Measurements from ENCODE around the gene YY1. TPM values are rescaled to one million over a fixed set of nuclear protein-coding genes. Genes with fewer than 3 reads are reported as not detected.

Gene YY1
- total RNA-seq, 3 donors from 2014 or later, result 60.8 to 78.7 (median 72.9) TPM

DNA sequence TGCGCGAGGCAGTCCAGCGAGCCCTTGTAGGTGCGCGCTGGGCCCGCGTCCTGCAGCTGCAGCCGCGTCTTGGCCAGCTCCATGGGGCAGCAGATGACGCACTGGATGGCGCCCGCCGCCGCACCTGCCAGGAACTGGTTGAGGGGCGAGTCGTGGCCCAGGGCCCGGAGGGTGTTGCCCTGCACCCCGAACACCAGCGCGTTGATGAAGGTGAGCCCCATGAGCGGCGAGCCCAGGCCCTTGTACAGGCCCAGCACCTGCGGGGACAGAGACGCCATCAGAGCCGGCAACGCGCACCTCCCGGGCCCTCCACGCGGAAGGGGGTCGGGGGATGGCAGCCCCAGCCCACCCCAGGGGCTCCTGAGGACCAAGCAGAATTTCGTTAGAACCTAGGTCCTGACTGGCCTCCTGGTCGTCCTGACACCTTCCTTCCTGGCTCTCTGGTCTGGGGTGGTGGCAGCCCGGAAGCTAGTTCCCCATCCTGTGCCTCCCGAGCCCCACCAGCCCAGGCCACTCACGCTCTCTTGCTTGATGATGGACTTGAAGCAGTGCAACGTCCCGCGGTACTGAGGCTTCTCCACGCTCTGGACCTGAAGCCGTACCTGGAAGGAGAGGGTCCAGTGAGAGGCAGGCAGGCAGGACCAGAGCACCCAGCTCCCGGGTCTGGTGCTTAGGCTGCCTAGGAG, 54.0 kb downstream of the YY1 start:
- no peak overlapping the region for H3K4me3 ChIP-seq
- no peaks in the 10 kb centered on the region for H3K36me3 ChIP-seq (ENCODE audit: low read depth)
- DNase-seq, result peak in 2 of 3 donors; percentile 18 to 48
- intact Hi-C loops (cut with DNase I, micrococcal nuclease), result no loop called here
- no peaks in the 10 kb centered on the region for H3K4me1 ChIP-seq (ENCODE audit: low read depth)
- H3K9me3 ChIP-seq, result no peaks in the 10 kb centered on the region
- ATAC-seq, result no peak
- no peak for TF ChIP-seq CTCF (IDR thresholded peaks at IDR 0.05)

DNA sequence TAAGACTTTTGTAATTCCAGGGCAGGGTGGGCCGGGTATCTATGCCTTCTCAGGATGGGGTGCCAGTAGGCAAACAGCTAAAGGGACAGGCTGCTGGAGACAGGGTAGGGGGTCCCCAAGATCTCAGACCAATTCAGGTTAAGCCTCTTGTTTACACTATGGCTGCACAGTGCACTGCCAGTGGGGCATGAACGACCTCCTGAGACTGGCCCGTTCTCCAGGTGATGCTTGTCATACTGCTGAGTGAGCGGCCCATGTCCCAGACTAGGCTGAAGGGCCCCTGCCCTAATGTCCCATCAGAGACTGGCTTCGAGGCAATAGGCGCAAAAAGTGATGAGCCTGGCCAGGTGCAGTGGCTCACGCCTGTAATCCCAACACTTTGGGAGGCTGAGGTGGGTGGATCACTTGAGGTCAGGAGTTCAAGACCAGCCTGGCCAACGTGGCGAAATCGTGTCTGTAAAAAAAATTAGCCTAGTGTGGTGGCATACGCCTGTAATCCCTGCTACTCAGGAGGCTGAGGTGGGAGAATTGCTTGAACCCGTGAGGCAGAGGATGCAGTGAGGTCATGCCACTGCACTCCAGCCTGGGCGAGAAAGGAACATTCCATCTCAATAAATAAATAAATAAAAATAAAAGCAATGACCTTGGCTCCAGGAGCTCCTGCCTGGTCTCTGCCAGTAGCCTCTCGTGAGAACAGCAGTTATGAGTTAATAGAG, 54.7 kb downstream of the YY1 start:
- Histone ChIP-seq H3K36me3 (ENCODE audit: low read depth) (no peaks in the 10 kb centered on the region), H3K4me3 (no peak overlapping the region), H3K9me3 (no peaks in the 10 kb centered on the region), H3K4me1 (ENCODE audit: low read depth) (no peaks in the 10 kb centered on the region)
- intact Hi-C loops (cut with DNase I, micrococcal nuclease), result no loop called here
- DNase-seq, result no peak
- ATAC-seq, result no peak
- TF ChIP-seq CTCF (IDR thresholded peaks at IDR 0.05), result no peak

DNA sequence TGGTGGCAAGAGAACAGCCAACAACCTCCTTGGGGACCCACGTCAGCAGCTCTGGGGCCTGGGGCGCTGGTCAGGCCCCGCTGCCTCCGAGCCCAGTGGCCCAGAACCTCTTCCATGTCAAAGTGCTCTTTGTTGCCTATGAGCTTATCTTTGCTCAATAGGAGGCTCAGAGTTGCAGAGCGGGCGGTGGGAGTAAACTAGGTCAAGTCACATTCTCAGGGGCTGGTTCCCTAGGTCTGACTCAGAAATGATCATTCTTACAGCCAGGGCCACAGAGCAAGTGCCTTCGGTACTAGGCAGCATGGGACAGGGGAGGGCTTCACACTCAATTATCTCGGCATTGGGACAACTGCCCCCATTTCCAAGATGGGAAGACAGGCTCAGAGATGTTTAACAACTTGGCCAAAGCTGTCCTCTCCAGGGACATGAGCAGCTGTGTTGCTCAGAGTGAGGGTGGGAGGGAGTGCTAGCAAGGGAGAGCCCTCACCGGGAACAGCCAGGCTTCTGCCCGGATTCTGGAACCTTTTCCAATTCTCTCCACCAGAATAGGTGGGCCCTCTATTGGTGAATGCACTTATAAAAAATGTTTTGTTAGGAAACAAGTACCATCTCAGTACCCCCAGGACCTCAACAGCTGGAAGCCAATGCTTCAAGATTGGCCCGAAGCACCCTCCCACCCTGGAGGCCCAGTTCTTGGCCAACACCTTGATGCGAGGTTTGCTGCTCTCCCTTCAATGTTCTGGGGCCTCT, 55.4 kb downstream of the YY1 start:
- no peaks in the 10 kb centered on the region for H3K36me3 ChIP-seq (ENCODE audit: low read depth)
- ATAC-seq (no peak), DNase-seq (no peak)
- intact Hi-C loops (cut with DNase I, micrococcal nuclease), result no loop called here
- no peaks in the 10 kb centered on the region for H3K9me3 ChIP-seq
- H3K4me1 ChIP-seq (ENCODE audit: low read depth), result no peaks in the 10 kb centered on the region
- no peak overlapping the region for H3K4me3 ChIP-seq
- no peak for TF ChIP-seq CTCF (IDR thresholded peaks at IDR 0.05)

GRCh38 chr14:100294963-100295330, 56.0 kb downstream of the YY1 start:
- Histone ChIP-seq H3K36me3 (ENCODE audit: low read depth) (no peaks in the 10 kb centered on the region), H3K9me3 (no peaks in the 10 kb centered on the region), H3K4me1 (ENCODE audit: low read depth) (no peaks in the 10 kb centered on the region), H3K4me3 (no peak overlapping the region)
- ATAC-seq (no peak), DNase-seq (no peak)
- intact Hi-C loops (cut with DNase I, micrococcal nuclease), result no loop called here
- no peak for TF ChIP-seq CTCF (IDR thresholded peaks at IDR 0.05)

- no peak for TF ChIP-seq CTCF (IDR thresholded peaks at IDR 0.05)
- H3K9me3 ChIP-seq, result no peaks in the 10 kb centered on the region
- no peaks in the 10 kb centered on the region for H3K36me3 ChIP-seq (ENCODE audit: low read depth)
- ATAC-seq (no peak), DNase-seq (peak in 1 of 3 donors; percentile 18)
- no peaks in the 10 kb centered on the region for H3K4me1 ChIP-seq (ENCODE audit: low read depth)
- intact Hi-C loops (cut with DNase I, micrococcal nuclease), result no loop called here
- no peak overlapping the region for H3K4me3 ChIP-seq
Observed at GRCh38 chr14:100295376-100296105, 56.6 kb downstream of the YY1 start.

All from mucosa of descending colon (tissue), 3 donors.